ENCODE results near the gene DNAJB5.

The DNAJB5 gene

GRCh38 chr9:35042891-35043545 is 53.5 kb downstream of the DNAJB5 start:
- TF ChIP-seq POLR2A (IDR thresholded peaks at IDR 0.05; ENCODE audit: extremely low read depth, insufficient read length) (no peak), MYC (IDR thresholded peaks at IDR 0.05; ENCODE audit: low read depth, low read length) (no peak)
- TF ChIP-seq, protein P1, sequence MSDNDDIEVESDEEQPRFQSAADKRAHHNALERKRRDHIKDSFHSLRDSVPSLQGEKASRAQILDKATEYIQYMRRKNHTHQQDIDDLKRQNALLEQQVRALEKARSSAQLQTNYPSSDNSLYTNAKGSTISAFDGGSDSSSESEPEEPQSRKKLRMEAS (IDR thresholded peaks at IDR 0.05; ENCODE audit: low read depth, low read length) = no peak
- TF ChIP-seq, protein P2, sequence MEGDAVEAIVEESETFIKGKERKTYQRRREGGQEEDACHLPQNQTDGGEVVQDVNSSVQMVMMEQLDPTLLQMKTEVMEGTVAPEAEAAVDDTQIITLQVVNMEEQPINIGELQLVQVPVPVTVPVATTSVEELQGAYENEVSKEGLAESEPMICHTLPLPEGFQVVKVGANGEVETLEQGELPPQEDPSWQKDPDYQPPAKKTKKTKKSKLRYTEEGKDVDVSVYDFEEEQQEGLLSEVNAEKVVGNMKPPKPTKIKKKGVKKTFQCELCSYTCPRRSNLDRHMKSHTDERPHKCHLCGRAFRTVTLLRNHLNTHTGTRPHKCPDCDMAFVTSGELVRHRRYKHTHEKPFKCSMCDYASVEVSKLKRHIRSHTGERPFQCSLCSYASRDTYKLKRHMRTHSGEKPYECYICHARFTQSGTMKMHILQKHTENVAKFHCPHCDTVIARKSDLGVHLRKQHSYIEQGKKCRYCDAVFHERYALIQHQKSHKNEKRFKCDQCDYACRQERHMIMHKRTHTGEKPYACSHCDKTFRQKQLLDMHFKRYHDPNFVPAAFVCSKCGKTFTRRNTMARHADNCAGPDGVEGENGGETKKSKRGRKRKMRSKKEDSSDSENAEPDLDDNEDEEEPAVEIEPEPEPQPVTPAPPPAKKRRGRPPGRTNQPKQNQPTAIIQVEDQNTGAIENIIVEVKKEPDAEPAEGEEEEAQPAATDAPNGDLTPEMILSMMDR (IDR thresholded peaks at IDR 0.05; ENCODE audit: low read depth, low read length) = no peak
- DNase-seq (ENCODE audit: low read depth) = no peak
- no peak overlapping the region for H3K4me3 ChIP-seq (ENCODE audit: low read depth, low read length)

GRCh38 chr9:35044071-35044470 is 54.5 kb downstream of the DNAJB5 start:
- H3K4me3 ChIP-seq (ENCODE audit: low read depth, low read length) = no peak overlapping the region
- no peak for DNase-seq (ENCODE audit: low read depth)
- no peak for TF ChIP-seq POLR2A (IDR thresholded peaks at IDR 0.05; ENCODE audit: extremely low read depth, insufficient read length)
- TF ChIP-seq MYC (IDR thresholded peaks at IDR 0.05; ENCODE audit: low read depth, low read length) = no peak
- TF ChIP-seq, protein P1 (IDR thresholded peaks at IDR 0.05; ENCODE audit: low read depth, low read length) = no peak

Data from NB4 (cell line).